IMR-90 (cell line): ENCODE results near the gene AMPD3. TPM values are rescaled to one million over a fixed set of nuclear protein-coding genes. Genes with fewer than 3 reads are reported as not detected.
A peak's percentile ranks its signal among the peaks of the same experiment; 100 is the strongest.

ENCODE experiments used
- ATAC-seq: fragments of 200-7000 bp; cut with Tn5 transposase; 2 replicates; pipeline ENCODE4 v1.9.1; 2020; ENCODE audit warnings: low read depth, mild to moderate bottlenecking, moderate library complexity
- BruUV-seq: library from RNA; stranded (reverse); fragments of 400-500 nt; replicated peaks from 2 replicates; lab custom pipeline; 2021; lab: Mats Ljungman, UMichigan
- CTCF ChIA-PET: fragments of 300-600 bp; formaldehyde crosslinking; extraction: SDS; loops from one replicate; lab custom pipeline; 2021; ENCODE audit warnings: antibody characterized with exemption; lab: Yijun Ruan, JAX
- POLR2A ChIA-PET: fragments of 300-600 bp; sonication (Branson Sonifier 250); formaldehyde crosslinking; loops from one replicate; lab custom pipeline; 2022; ENCODE audit warnings: antibody characterized with exemption; ENCODE audit not compliant: unreplicated experiment; lab: Charles Lee
- DNase-seq: peaks from one replicate; pipeline ENCODE4 v3.0.0; 2013
- H2AFZ ChIP-seq: replicated peaks from 2 replicates; pipeline ENCODE3; 2013; ENCODE audit warnings: low read length, mild to moderate bottlenecking; ENCODE audit not compliant: poor library complexity
- H2AK5ac ChIP-seq: 2 replicates; pipeline ENCODE4 v1.6.1; 2013; ENCODE audit warnings: low read depth, low read length, inconsistent platforms
- H2AK9ac ChIP-seq: replicated peaks from 2 replicates; pipeline ENCODE3; 2013; ENCODE audit warnings: mild to moderate bottlenecking, low read depth, low read length, moderate library complexity; ENCODE audit not compliant: poor library complexity
- H2BK120ac ChIP-seq: 2 replicates; pipeline ENCODE4 v1.6.1; 2013; ENCODE audit warnings: low read depth, low read length, inconsistent platforms
- H2BK15ac ChIP-seq: 3 replicates; pipeline ENCODE4 v1.6.1; 2013; ENCODE audit warnings: low read depth, low read length, inconsistent platforms
- H2BK20ac ChIP-seq: 2 replicates; pipeline ENCODE4 v1.6.1; 2013; ENCODE audit warnings: low read depth, mild to moderate bottlenecking, inconsistent platforms, low read length, moderate library complexity
- H2BK5ac ChIP-seq: 2 replicates; pipeline ENCODE4 v1.6.1; 2013; ENCODE audit warnings: mild to moderate bottlenecking, low read depth, low read length, inconsistent platforms; ENCODE audit not compliant: poor library complexity, severe bottlenecking
- H3K14ac ChIP-seq: replicated peaks from 2 replicates; pipeline ENCODE4 v1.6.1; 2013; ENCODE audit warnings: low read depth, low read length, inconsistent platforms
- H3K18ac ChIP-seq: 2 replicates; pipeline ENCODE4 v1.6.1; 2013; ENCODE audit warnings: low read depth, low read length, control low read depth
- H3K23ac ChIP-seq: 2 replicates; pipeline ENCODE4 v1.6.1; 2013; ENCODE audit warnings: low read depth, low read length, inconsistent platforms
- H3K27ac ChIP-seq: 2 replicates; pipeline ENCODE4 v1.5.1; 2013; ENCODE audit warnings: mild to moderate bottlenecking, control low read depth, low read length; ENCODE audit not compliant: insufficient read depth
- H3K27me3 ChIP-seq: 2 replicates; pipeline ENCODE4 v1.6.1; 2013; ENCODE audit warnings: low read length; ENCODE audit not compliant: control insufficient read depth, insufficient read depth
- H3K36me3 ChIP-seq: 2 replicates; pipeline ENCODE4 v1.6.1; 2013; ENCODE audit warnings: low read length, mixed read lengths; ENCODE audit not compliant: control insufficient read depth, insufficient read depth
- H3K4ac ChIP-seq: 2 replicates; pipeline ENCODE4 v1.6.1; 2013; ENCODE audit warnings: low read depth, low read length, inconsistent platforms
- H3K4me1 ChIP-seq: 2 replicates; pipeline ENCODE4 v1.6.1; 2013; ENCODE audit warnings: low read length, mixed read lengths; ENCODE audit not compliant: control insufficient read depth, insufficient read depth
- H3K4me2 ChIP-seq: 2 replicates; pipeline ENCODE4 v1.6.1; 2013; ENCODE audit warnings: low read depth, mild to moderate bottlenecking, control low read depth, low read length, moderate library complexity
- H3K4me3 ChIP-seq: 2 replicates; pipeline ENCODE4 v1.5.1; 2013; ENCODE audit warnings: low read depth, mild to moderate bottlenecking, control low read depth, low read length, moderate library complexity; ENCODE audit not compliant: insufficient read depth
- H3K56ac ChIP-seq: 2 replicates; pipeline ENCODE4 v1.6.1; 2013; ENCODE audit warnings: low read length, inconsistent platforms; ENCODE audit not compliant: insufficient read depth; ENCODE audit errors: extremely low read depth
- H3K79me1 ChIP-seq, 2 experiments: 2 replicates each; pipeline ENCODE4 v1.6.1; 2013; ENCODE audit warnings: low read length in 2 of 2, inconsistent platforms in 1 of 2, low read depth in 1 of 2
- H3K9ac ChIP-seq: 2 replicates; pipeline ENCODE4 v1.6.1; 2013; ENCODE audit warnings: low read depth, low read length, control low read depth
- H3K9me1 ChIP-seq: 2 replicates; pipeline ENCODE4 v1.6.1; 2013; ENCODE audit warnings: low read length, inconsistent platforms; ENCODE audit not compliant: insufficient read depth
- H3K9me3 ChIP-seq: 2 replicates; pipeline ENCODE4 v1.6.1; 2013; ENCODE audit warnings: low read length; ENCODE audit not compliant: control insufficient read depth, insufficient read depth
- H4K20me1 ChIP-seq: 2 replicates; pipeline ENCODE4 v1.6.1; 2013; ENCODE audit warnings: low read length, inconsistent platforms; ENCODE audit not compliant: insufficient read depth
- H4K5ac ChIP-seq: 2 replicates; pipeline ENCODE4 v1.6.1; 2013; ENCODE audit warnings: mild to moderate bottlenecking, low read depth, low read length, control low read depth
- H4K8ac ChIP-seq, 2 experiments: 2 replicates each; pipeline ENCODE4 v1.6.1; 2013; ENCODE audit warnings: low read depth in 2 of 2, low read length in 2 of 2, control low read depth in 1 of 2, inconsistent platforms in 1 of 2
- H4K91ac ChIP-seq: 2 replicates; pipeline ENCODE4 v1.6.1; 2013; ENCODE audit warnings: low read depth, low read length, inconsistent platforms; ENCODE audit not compliant: insufficient read depth
- BHLHE40 ChIP-seq: fragments of 150-350 bp; IDR thresholded peaks from 2 replicates; pipeline ENCODE4 v1.6.1; 2016; ENCODE audit warnings: mild to moderate bottlenecking, low read depth, low read length
- CEBPB ChIP-seq: IDR thresholded peaks from 2 replicates; pipeline ENCODE4 v1.6.1; 2012; ENCODE audit warnings: low read depth, low read length, improper control_type of control experiment
- CHD1 ChIP-seq: IDR thresholded peaks from 2 replicates; pipeline ENCODE4 v1.6.1; 2012; ENCODE audit warnings: low read depth, low read length, improper control_type of control experiment
- FOS ChIP-seq: fragments of 150-350 bp; IDR thresholded peaks from 2 replicates; pipeline ENCODE4 v1.6.1; 2016; ENCODE audit warnings: low read depth, low read length
- MAFK ChIP-seq: IDR thresholded peaks from 2 replicates; pipeline ENCODE4 v1.6.1; 2012; ENCODE audit warnings: low read depth, low read length, improper control_type of control experiment
- MAZ ChIP-seq: IDR thresholded peaks from 2 replicates; pipeline ENCODE4 v1.6.1; 2012; ENCODE audit warnings: low read depth, mild to moderate bottlenecking, low read length, improper control_type of control experiment, moderate library complexity, borderline replicate concordance
- NFE2L2 ChIP-seq: fragments of 150-350 bp; IDR thresholded peaks from 2 replicates; pipeline ENCODE4 v1.6.1; 2016; ENCODE audit warnings: low read depth, mild to moderate bottlenecking, low read length
- POLR2A ChIP-seq: IDR thresholded peaks from 2 replicates; pipeline ENCODE4 v1.6.1; 2012; ENCODE audit warnings: mild to moderate bottlenecking, low read depth, low read length
- RFX5 ChIP-seq: IDR thresholded peaks from 2 replicates; pipeline ENCODE4 v1.8.0; 2012; ENCODE audit warnings: low read depth, mild to moderate bottlenecking, low read length, moderate library complexity
- WGBS, 2 experiments: methylation state at CpG; one replicate each; pipeline versions ENCODE4 v1.1.5 to v1.1.7; 2013; ENCODE audit warnings: missing lambda C conversion rate in 2 of 2; ENCODE audit not compliant: insufficient read length in 1 of 2; ENCODE audit errors: extremely low coverage in 2 of 2; 5-methylcytosine and 5-hydroxymethylcytosine counted together
- dilution Hi-C: fragments of 300-500 bp; cut with HindIII; formaldehyde crosslinking; loops from one replicate; pipeline ENCODE4 v1.14.3; 2018; ENCODE audit warnings: low sequenced_read_pairs; ENCODE audit not compliant: unreplicated experiment
- in situ Hi-C: fragments of 300-500 bp; cut with MboI; formaldehyde crosslinking; loops from 3 replicates; pipeline ENCODE4 v1.14.3; 2019; ENCODE audit warnings: low sequenced_read_pairs, inconsistent platforms, mixed read lengths
- intact Hi-C: fragments of 100-400 bp; cut with micrococcal nuclease; formaldehyde crosslinking; loops from 2 replicates; pipeline ENCODE4 v1.10.0; 2022
- polyA plus RNA-seq, 3 experiments: library from polyadenylated mRNA; depleted of rRNA; stranded (reverse); fragments of >200 nt; gene quantifications; 2 replicates each; pipeline ENCODE4 v1.2.3, GENCODE V29; 2012; ENCODE audit warnings: low replicate concordance in 1 of 3
- total RNA-seq: library from RNA; depleted of rRNA; stranded (reverse); fragments of >200 nt; gene quantifications from 2 replicates; pipeline ENCODE4 v1.2.3, GENCODE V29; 2012
- TF ChIP-seq, protein P1 (sequence below): fragments of 150-350 bp; IDR thresholded peaks from 2 replicates; pipeline ENCODE4 v1.6.1; 2016; ENCODE audit warnings: low read depth, mild to moderate bottlenecking, low read length, moderate library complexity, borderline replicate concordance

AMPD3 gene
- total and polyA plus RNA-seq, 2 of the 4 experiments (the other 2 are of a cell fraction), result 8.6 to 12.1 TPM

DNA sequence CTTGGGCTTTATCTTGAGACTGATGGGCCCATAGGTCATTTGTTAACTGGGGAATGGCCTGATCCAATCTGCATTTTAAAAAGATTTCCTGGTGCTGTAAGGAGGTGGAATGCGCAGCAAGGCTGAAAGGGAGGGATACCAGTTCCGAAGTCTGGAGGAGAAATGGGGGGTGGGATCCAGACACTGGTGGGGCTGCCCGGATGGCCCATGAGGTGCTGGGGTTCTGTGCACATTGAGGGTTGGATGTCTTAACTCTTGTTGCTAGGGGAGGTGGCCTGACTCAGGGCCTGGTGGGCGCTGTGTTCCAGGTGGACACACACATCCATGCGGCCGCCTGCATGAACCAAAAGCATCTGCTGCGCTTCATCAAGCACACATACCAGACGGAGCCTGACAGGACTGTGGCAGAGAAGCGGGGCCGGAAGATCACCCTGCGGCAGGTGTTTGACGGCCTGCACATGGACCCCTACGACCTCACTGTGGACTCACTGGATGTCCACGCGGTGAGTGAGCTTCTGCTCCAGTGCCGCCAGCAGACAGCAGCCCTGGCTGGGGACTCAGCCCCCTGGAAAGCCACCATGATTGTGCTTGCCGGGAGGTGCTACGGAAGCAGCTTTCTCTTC lies 38.1 kb downstream of the AMPD3 start:
- H3K27me3 ChIP-seq, result no peaks in the 10 kb centered on the region
- H2AFZ ChIP-seq, result no peak overlapping the region
- WGBS, 2 experiments, result 96% methylated on average over 15 of the region's 18 CpGs; no CpG with 5 or more reads in 1 of the 2 experiments
- no peak overlapping the region for H3K18ac ChIP-seq
- no peak overlapping the region for H3K56ac ChIP-seq
- H2BK15ac ChIP-seq, result peak overlapping the region; percentile 49; the same call in 1 of the 3 replicates
- H2BK5ac ChIP-seq, result no peak overlapping the region
- no peak overlapping the region for H3K9ac ChIP-seq
- no peak overlapping the region for H3K4me3 ChIP-seq
- ATAC-seq (no peak), DNase-seq (no peak)
- ChIA-PET CTCF (no interaction called here), POLR2A (no interaction called here)
- H2AK5ac ChIP-seq, result peak overlapping the region; percentile 37
- H4K91ac ChIP-seq, result no peak overlapping the region
- H3K9me3 ChIP-seq, result no peaks in the 10 kb centered on the region
- peaks cover 18 to 53% of the 10 kb centered on the region in 2 experiments for H3K79me1 ChIP-seq
- intact Hi-C loops (no loop called here), dilution Hi-C loops (no loop called here), in situ Hi-C loops (loop anchor here (5.0 kb wide), 1 partner anchor 81 kb away; no protein-coding TSS in a partner anchor)
- H3K9me1 ChIP-seq, result peaks cover 42% of the 10 kb centered on the region
- peaks cover 47% of the 10 kb centered on the region for H3K36me3 ChIP-seq
- H2BK20ac ChIP-seq, result no peak overlapping the region
- no peak overlapping the region for H4K5ac ChIP-seq
- H2BK120ac ChIP-seq, result no peak overlapping the region
- no peak overlapping the region for H3K27ac ChIP-seq
- no peak for TF ChIP-seq CEBPB
- TF ChIP-seq MAZ, result no peak
- TF ChIP-seq FOS, result no peak
- TF ChIP-seq MAFK, result no peak
- TF ChIP-seq BHLHE40, result no peak
- no peak for TF ChIP-seq CHD1
- TF ChIP-seq NFE2L2, result no peak
- TF ChIP-seq RFX5, result no peak
- TF ChIP-seq, protein P1, sequence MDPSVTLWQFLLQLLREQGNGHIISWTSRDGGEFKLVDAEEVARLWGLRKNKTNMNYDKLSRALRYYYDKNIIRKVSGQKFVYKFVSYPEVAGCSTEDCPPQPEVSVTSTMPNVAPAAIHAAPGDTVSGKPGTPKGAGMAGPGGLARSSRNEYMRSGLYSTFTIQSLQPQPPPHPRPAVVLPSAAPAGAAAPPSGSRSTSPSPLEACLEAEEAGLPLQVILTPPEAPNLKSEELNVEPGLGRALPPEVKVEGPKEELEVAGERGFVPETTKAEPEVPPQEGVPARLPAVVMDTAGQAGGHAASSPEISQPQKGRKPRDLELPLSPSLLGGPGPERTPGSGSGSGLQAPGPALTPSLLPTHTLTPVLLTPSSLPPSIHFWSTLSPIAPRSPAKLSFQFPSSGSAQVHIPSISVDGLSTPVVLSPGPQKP, result no peak
- TF ChIP-seq POLR2A, result no peak
- peaks cover 20% of the 10 kb centered on the region for H3K4me1 ChIP-seq
- no peak overlapping the region for H4K8ac ChIP-seq
- no peak overlapping the region for H3K4me2 ChIP-seq
- H3K4ac ChIP-seq, result no peak overlapping the region; the same call in 1 of the 2 replicates
- H3K14ac ChIP-seq, result peak overlapping the region; percentile 59; the same call in 1 of the 2 replicates
- no peak overlapping the region for H2AK9ac ChIP-seq
- BruUV-seq, result no TSS peak
- peaks cover 13% of the 10 kb centered on the region for H4K20me1 ChIP-seq
- H3K23ac ChIP-seq, result no peak overlapping the region
